OCI-LY3 (cell line): ENCODE results near the gene MRPL10.

Experiments used
- H2AFZ ChIP-seq: fragments of 200-600, 300-600 bp; shearing (Covaris generic); 2 replicates; pipeline ENCODE4 v1.6.0; 2014; ENCODE audit warnings: antibody characterized with exemption, low read depth, low read length
- H3K27ac ChIP-seq: fragments of 200-600, 300-600 bp; sonication (generic); 2 replicates; pipeline ENCODE4 v1.5.1; 2014; ENCODE audit warnings: mild to moderate bottlenecking, low read length, moderate library complexity, mixed read lengths
- H3K27me3 ChIP-seq: fragments of 200-600, 300-600 bp; sonication (generic); 2 replicates; pipeline ENCODE4 v1.6.1; 2014; ENCODE audit warnings: low read depth, low read length, mixed read lengths
- H3K36me3 ChIP-seq: fragments of 200-600, 300-600 bp; sonication (generic); replicated peaks from 2 replicates; pipeline ENCODE3; 2014; ENCODE audit warnings: low read depth, low read length, mixed read lengths
- H3K4me1 ChIP-seq: fragments of 300-600, 200-600 bp; sonication (generic); 2 replicates; pipeline ENCODE4 v1.6.1; 2014; ENCODE audit warnings: low read length, mixed read lengths
- H3K4me2 ChIP-seq: fragments of 200-600, 300-600 bp; sonication (generic); 2 replicates; pipeline ENCODE4 v1.6.1; 2014; ENCODE audit warnings: low read length, mixed read lengths
- H3K4me3 ChIP-seq: fragments of 300-600, 200-600 bp; sonication (generic); 2 replicates; pipeline ENCODE4 v1.5.1; 2014; ENCODE audit warnings: antibody characterized with exemption, mild to moderate bottlenecking, low read length, moderate library complexity
- H3K79me2 ChIP-seq: fragments of 300-600, 200-600 bp; shearing (Covaris generic); 2 replicates; pipeline ENCODE4 v1.6.1; 2014; ENCODE audit warnings: mild to moderate bottlenecking, low read length, mixed read lengths
- H3K9ac ChIP-seq: fragments of 300-600, 200-600 bp; shearing (Covaris generic); 2 replicates; pipeline ENCODE4 v1.6.0; 2014; ENCODE audit warnings: mild to moderate bottlenecking, low read length, moderate library complexity
- H3K9me3 ChIP-seq: fragments of 200-600, 300-600 bp; shearing (Covaris generic); 2 replicates; pipeline ENCODE4 v1.6.1; 2014; ENCODE audit warnings: low read length, mixed read lengths; ENCODE audit not compliant: insufficient read depth
- H4K20me1 ChIP-seq: fragments of 200-600, 300-600 bp; sonication (generic); 2 replicates; pipeline ENCODE4 v1.6.1; 2016; ENCODE audit warnings: low read length, mixed read lengths; ENCODE audit not compliant: insufficient read depth
- CTCF ChIP-seq: fragments of 200-600, 300-600 bp; sonication (generic); IDR thresholded peaks from 2 replicates; pipeline ENCODE4 v1.5.1; 2014; ENCODE audit warnings: antibody characterized with exemption, low read length, low read depth
- EZH2phosphoT487 ChIP-seq: fragments of 200-600 bp; shearing (Covaris generic); IDR thresholded peaks from 2 replicates; pipeline ENCODE4 v1.6.1; 2018; ENCODE audit warnings: antibody characterized with exemption, mixed run types, low read depth

Gene MRPL10

DNA sequence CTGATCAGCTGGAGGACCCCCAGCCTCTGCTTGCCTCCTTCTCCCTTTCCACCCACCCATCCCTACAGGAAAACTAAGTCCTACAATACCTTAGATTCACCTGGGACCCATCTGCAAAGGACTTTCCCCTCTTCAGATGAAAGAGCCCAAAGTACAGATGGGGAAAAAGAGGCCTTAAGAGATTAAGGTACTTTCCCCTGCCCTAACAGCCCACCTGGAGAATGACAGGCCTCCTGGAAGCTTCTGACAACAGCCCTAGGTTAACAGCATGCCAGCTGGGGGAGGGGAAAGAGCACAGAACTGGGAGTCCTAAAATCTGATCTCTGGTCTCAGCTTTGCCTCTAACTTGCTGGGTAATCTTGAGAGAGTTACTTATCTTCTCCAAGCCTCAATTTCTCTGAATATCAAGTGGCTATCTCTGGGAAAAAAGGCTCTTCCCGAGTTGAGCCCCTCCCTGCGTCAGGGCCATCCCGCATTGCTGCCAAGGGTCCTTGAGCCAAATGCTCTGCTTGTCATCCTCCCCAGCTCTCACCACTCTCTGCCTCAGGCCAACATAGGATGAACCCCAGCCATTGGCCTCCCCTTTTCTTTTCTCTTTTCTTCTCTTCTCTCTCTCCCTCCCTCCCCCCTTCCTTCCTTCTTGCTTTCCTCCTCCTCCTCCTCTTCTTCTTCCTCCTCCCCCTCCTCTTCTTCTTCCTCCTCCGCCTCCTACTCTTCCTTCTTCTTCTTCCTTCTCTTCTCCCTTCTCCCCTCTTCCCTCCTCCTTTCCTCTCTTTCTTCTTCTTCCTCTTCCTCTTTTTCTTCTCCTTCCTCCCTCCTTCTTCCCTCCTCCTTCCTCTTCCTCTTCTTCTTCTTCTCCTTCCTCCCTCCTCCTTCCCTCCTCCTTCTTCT lies 42.1 kb upstream of the MRPL10 start:
- Histone ChIP-seq H2AFZ (no peak overlapping the region), H3K79me2 (no peaks in the 10 kb centered on the region), H3K4me1 (peaks cover 93% of the 10 kb centered on the region), H4K20me1 (no peaks in the 10 kb centered on the region), H3K4me3 (peak overlapping the region; percentile 74), H3K9ac (peak overlapping the region; percentile 93), H3K9me3 (no peaks in the 10 kb centered on the region), H3K4me2 (peak overlapping the region; percentile 88), H3K27ac (peak overlapping the region; percentile 98), H3K36me3 (no peaks in the 10 kb centered on the region), H3K27me3 (no peaks in the 10 kb centered on the region)
- TF ChIP-seq EZH2phosphoT487 (no peak), CTCF (no peak)

- no peaks in the 10 kb centered on the region for H3K9me3 ChIP-seq
- H3K4me2 ChIP-seq: peak overlapping the region; percentile 88
- no peak for TF ChIP-seq EZH2phosphoT487
- TF ChIP-seq CTCF: no peak
- peak overlapping the region; percentile 98 for H3K27ac ChIP-seq
- H3K9ac ChIP-seq: peak overlapping the region; percentile 93
- no peak overlapping the region for H2AFZ ChIP-seq
- peaks cover 91% of the 10 kb centered on the region for H3K4me1 ChIP-seq
- H4K20me1 ChIP-seq: no peaks in the 10 kb centered on the region
- no peaks in the 10 kb centered on the region for H3K79me2 ChIP-seq
- H3K36me3 ChIP-seq: no peaks in the 10 kb centered on the region
- no peaks in the 10 kb centered on the region for H3K27me3 ChIP-seq
- peak overlapping the region; percentile 74 for H3K4me3 ChIP-seq
Measured at GRCh38 chr17:47872651-47873161, 41.4 kb upstream of the MRPL10 start.

DNA sequence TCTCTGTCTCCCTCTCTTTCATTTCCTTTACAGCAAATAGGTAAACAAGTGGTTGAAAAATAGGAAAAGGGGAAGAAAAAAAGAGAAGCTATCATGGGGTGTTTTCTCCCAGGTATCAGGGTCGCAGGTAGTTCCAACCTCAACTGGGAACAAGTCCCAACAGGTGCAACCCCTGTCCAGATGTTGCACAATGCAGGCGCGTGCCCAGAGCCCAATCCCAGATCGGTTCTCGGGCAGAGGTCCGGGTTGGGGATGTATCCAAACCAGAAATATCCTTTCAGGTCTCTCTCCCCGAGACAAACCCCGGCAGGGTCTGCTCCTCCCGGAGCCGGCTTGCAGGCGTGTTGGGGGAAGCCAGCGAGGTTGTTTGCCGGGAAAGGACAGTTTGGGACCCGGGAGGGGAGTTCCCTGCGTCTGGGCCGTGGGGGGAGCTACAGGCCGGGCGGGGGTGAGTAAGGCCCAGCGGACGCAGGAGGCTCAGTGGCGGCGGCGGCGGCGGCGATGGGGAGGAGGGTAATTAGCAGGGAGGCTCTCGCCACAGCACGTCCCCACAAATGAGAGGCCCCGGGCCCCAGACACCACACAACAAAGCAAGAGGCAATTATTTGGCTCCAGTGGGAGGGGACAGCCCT lies 40.8 kb upstream of the MRPL10 start:
- no peaks in the 10 kb centered on the region for H4K20me1 ChIP-seq
- peak overlapping the region; percentile 74 for H3K4me3 ChIP-seq

More for the DNA sequence above, 40.8 kb upstream of the MRPL10 start:
- Histone ChIP-seq H3K9ac (peak overlapping the region; percentile 93), H3K79me2 (no peaks in the 10 kb centered on the region), H3K9me3 (no peaks in the 10 kb centered on the region), H3K4me2 (peak overlapping the region; percentile 88), H3K36me3 (no peaks in the 10 kb centered on the region), H3K27ac (peak overlapping the region; percentile 98), H3K4me1 (peaks cover 89% of the 10 kb centered on the region), H2AFZ (no peak overlapping the region), H3K27me3 (no peaks in the 10 kb centered on the region)
- TF ChIP-seq EZH2phosphoT487 (no peak), CTCF (no peak)
